ENCODE data around the gene VPS35L. TPM values are rescaled to one million over a fixed set of nuclear protein-coding genes. Genes with fewer than 3 reads are reported as not detected.
"Not testable (repeated sequence)": the region's sequence is repeated elsewhere in the genome, so short reads cannot be mapped to it uniquely, and the experiment has no call there.

VPS35L gene
- total RNA-seq, 1 donor from 2014 or later = 56.8 TPM

DNA sequence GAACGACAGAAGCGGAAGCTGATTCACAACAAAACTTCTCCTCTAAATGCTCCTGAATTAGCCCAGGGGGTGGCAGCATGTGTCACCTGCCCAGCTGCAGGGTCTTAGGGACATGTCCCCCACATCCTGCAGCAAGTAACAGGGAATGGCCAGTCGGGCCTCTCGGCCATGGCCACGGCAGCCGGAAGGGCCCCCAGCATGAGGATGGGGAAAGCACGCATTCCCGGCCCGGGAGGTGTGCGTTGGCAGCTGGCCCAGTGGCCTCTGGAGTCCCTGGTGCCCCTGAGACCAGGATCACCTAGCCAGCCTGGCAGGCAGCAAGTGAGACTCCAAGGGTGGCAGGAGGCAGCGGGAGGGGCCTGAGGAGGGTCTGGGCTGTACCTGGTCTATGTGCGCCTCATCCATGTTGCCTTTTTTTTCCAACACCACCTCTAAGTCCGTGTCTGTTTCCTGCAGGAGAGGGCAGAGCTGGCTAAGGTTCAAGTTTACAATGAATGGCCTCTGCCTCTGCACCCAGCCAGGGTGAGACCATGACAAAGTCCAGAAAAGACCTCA is 155.6 kb downstream of the VPS35L start:
- peak; percentile 35 for DNase-seq (ENCODE audit: low spot score)

DNA sequence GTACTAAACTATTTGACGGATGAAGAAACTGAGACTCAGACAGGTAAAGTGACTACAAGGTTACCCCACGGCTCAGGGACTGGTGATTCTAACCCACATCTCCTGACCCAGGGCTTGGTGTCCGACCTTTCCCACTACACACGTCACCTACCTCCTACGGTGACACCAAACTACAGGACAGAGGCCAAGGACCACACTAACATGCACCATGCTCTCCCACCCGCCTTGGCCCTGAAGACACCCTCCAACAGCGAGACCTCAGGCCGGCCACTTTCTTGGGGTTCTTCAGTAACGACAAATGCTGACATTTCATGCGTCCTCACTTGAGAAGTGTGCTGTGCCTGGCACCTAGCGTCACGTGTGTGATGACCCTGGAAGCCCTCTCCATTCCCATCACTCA is 156.1 kb downstream of the VPS35L start:
- DNase-seq (ENCODE audit: low spot score) = no peak

DNA sequence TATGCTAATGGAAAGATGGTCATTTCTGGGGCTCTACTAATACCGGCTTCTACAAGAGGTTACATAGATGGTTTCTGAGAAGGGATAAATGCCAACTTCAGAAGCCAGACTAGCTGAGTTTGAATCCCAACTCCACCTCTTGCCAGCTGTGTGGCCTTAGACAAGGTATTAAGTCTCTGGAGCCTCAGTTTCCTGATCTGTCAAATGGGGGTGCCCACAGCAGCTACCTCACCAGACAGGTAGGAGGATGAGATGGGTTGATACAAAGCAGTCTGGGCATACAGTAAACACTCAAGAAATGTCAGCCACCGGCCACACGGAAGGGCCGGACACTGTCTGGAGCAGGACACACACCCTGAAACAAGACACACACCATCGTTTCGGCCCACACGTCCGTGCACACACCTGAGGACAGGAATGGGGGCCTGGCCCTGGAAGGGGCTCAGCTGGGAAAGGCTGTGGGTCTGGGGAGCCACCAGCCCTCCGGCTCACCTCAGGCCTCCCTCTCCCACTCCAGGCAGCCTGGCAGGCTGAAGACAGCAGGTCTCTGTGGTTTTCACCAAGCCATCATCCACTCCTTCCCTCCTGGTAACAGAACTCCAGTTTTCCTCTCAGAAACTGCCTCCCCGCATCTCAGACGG is 157.0 kb downstream of the VPS35L start:
- no peak for DNase-seq (ENCODE audit: low spot score)

DNA sequence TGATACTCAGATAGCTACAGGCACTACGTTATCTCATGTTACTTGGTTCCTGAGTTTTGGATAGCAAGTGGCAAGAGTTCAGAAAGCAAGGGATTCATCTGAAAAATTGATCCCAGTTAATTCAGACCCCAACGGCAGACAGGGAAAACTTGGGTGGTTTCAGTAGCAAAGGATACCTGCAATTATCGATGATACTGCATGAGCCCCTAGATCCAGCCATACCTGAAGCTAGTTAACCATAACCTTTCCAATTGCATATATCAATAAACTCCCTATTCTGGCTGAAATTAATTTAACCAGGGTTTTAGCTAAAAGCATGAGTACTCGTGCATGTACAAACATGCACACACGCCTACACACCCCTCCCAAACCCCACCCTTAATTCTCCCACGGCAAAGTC is 158.2 kb downstream of the VPS35L start:
- DNase-seq (ENCODE audit: low spot score) = no peak

DNA sequence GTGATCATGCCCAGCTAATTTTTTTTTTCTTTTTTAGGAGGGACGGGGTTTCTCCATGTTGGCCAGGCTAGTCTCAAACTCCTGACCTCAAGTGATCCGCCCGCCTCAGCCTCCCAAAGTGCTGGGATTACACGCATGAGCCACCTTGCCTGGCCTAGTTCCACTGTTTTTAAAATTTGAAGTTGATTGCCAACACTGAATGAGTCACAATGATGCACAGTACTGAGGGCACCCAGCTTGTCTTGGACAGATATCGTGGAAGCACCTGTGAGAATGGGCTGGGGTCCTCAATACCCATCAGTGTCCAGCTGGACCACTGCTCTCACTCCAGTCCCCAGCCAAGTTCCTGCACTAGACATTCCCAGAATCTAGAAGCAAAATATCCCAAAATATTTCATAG is 160.1 kb downstream of the VPS35L start:
- no peak for DNase-seq (ENCODE audit: low spot score)

DNA sequence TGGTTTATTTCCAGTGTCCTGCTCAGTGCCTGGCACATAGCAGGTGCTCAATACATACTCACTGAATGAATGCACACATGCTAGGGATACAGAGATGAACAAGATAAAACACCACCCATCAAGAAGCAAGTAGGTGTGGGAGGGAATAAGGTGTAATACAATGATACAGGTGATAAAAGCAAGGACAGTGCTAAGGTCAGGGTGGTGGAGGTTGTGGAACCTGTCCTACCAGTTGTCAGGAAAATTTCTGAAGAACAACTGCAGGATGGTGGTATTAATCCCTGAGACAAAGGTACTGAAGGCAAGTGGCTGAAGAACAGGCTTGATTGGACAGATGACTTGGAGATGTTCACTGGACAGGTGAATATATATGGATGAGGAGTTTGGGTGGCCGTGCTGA is 160.7 kb downstream of the VPS35L start:
- peak; percentile 47 for DNase-seq (ENCODE audit: low spot score)

DNA sequence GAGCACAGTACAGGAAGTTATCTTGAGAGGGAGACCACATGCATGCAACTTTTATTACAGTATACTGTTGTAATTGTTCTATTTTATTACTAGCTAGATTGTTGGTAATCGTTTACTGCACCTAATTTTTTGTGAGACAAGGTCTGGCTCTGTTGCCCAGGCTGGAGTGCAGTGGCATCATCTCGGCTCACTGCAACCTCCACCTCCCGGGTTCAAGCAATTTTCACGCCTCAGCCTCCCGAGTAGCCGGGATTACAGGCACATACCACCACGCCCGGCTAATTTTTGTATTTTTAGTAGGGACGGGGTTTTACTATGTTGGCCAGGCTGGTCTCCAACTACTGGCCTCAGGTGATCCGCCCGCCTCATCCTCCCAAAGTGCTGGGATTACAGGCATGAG is 161.2 kb downstream of the VPS35L start:
- not testable (repeated sequence) for DNase-seq (ENCODE audit: low spot score)

DNA sequence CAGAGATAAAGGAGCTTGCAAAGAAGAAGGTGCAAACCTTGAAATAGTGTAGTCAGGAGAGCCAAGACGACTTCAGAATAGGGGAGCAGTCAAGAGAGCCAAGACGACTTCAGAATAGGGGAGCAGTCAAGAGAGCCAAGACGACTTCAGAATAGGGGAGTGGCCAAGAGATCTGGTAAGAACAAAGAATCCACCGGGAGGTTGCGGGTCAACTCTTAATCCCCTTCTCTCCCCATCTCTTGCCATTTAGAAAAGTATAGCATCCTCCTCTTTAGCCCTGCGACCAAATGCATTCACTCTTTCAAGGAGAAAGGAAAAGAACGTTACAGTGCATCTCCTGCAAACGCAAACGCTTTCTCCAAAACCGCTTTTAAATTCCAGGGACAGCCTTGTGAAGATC is 161.8 kb downstream of the VPS35L start:
- no peak for DNase-seq (ENCODE audit: low spot score)

DNA sequence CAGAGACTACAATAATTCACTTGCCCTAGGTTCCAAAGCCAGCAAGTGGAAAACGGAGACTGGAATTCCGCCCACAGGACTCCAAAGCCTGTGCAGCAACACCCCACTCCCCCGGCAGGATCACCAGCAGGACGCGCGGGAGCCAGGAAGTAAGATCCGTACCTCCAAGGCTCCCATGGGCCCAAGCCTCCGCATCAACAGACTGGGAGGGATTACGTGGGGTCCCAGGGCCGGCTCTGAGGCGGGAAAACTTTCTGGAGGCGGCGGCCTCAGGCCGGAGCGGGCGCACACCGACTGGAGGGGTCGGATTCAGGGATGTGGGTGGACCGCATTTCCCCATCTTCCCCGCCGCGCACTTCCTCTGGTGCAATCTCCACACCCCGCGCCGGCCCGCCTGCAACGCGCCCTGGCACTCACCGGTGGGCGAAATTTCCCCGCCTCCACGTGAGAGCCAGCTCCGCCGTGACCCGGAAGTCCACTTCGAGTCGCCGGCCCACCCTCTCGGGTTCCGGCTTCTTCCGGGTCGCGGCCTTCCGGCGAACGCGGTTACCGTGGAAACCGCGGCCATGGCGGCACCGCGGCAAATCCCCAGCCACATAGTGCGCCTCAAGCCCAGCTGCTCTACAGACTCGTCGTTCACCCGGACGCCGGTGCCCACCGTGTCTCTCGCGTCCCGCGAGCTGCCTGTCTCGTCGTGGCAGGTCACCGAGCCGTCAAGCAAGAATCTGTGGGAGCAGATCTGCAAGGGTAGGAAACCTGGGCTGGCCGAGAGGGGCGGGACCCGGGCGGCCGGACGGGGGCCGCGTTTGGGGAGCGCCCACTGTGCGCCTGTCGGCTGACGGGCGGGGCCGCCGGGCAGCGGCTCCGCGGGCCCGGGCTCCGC is 162.5 kb downstream of the VPS35L start, which contains the start of the genes IQCK and KNOP1:
Gene IQCK, plus strand, starts transcription at position 531 of the 883 bp plus-strand sequence. Its CDS starts 36 bp downstream, at position 567.
Gene KNOP1, minus strand, starts transcription at position 487 of the 883 bp plus-strand sequence. CDS start 3,192 bp downstream, outside the sequence.
- peak; percentile 90 for DNase-seq (ENCODE audit: low spot score)

DNA sequence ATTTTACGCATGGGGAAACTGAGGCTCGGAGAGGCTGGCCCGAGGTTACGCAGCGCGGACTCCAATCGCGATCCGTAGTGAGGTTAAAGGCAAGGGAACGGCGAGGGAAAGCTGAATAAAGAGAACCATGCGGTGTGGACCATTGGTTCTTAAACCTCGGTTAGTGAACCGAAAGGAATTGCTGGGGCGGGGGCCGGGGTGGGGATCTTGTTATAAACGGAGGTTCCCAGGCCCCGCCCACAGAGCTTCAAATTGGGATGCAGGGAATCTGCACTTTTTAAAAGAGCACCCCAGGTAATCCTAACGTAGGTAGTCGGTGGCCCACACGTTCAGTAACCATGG is 163.1 kb downstream of the VPS35L start:
- no peak for DNase-seq (ENCODE audit: low spot score)

DNA sequence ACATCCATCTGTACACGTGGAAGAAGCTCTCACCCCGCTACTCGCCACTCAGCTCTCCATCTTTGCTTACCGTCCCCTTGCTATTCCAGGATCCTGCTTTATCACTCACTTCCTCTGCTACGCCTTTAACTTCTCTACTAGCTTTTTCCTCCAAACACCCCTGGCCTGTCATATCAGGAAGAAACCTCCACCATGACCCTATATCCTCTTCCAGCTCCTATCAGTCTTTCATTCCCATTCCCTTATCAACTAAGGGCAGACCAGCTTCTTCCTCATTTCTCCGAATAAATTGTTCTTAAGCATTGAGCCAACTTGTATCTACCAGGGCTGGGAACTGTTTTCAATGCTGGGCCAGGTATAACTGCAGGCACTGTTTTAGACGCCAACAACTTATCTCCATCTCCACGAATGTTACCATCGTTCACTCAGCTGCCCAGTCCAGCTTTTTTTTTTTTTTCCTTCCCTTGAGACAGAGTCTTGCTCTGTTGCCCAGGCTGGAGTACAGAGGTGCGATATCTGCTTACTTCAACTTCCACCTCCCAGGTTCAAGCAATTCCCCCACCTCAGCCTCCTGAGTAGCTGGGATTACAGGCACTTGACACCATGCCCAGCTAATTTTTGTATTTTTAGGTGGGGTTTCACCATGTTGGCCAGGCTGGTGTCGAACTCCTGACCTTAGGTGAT is 166.9 kb downstream of the VPS35L start:
- DNase-seq (ENCODE audit: low spot score) = no peak

DNA sequence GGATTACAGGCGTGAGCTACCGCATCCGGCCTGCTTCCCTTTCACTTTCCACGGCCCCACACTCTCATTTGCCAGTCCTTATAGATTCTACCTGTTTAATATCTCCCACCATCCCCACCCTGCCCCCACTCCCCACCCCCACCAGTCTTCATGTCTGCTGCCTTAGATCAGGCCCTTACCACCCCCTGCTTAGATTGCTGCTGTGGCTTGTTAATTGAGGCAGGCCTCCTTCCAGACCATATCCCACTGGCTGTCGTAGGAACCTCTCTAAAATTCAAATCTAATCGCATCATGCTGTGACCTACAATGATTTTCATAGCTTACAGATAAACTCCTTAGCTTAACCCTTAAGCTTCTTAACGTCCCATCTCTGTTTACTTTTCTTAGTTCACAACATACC is 167.5 kb downstream of the VPS35L start:
- DNase-seq (ENCODE audit: low spot score) = no peak

DNA sequence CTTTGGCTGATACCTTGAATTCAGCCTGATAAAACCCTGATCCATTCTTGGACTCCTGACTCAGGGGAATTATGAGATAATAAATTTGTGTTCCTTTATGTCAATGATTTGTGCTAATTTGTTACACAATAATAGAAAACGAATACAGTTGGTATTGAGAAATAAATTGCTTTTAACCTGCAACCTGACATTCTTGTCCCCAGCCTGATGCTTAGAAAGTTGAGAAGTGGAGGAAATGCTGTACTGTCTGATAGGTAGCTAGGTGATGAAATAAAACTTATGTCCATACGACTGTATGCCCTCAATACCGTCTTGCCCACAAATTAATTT is 173.1 kb downstream of the VPS35L start:
- no peak for DNase-seq (ENCODE audit: low spot score)

DNA sequence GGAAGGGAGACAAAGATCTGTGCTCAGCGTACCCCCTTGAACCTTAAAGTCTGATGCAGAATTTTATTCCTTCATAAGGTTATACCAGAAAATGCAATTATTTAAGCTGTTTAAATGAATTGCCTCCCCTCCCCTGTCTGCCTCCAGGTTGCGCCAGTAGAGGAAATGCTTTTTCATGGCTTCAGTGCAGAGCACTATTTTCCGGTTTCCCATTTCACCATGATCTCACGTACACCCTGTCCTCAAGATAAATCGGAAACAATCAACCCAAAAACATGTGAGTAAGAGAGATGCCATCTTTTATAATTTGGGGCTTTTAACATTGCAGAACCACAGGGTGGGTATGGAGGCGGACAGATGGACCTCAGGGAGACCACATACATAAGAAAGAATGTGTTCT is 178.0 kb downstream of the VPS35L start:
- no peak for DNase-seq (ENCODE audit: low spot score)

DNA sequence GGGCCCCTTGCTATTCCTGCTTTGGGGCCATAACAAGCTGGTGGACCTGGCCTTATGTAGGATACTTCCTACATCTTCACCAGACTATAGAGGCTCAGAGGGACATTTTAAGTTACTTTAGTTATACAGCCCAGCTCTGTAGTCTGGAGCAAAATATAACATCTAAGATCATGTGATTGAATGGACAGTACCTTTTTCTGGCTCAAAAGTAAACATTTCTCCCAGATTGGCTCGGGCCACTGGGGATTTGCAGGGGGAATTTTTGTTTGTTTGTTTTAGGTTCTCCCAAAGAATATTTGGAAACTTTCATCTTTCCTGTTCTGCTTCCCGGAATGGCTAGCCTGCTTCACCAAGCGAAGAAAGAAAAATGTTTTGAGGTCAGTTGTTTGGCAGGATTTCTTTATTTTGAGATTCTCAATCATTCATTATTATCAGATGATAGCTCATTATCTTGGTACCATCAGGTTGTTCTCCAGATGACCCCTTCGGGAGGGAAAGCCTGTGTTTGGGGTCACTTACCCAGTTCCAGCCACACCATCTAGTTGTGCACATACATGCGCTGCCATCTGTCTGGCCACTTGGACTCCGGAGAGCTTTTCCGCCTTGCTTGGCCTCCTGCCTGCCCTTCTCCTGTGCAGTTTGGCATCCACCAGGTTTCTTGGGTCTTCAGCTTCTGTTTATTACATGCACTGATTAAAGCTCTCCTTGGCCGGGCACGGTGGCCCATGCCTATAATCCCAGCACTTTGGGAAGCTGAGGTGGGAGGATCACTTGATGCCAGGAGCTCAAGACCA is 179.8 kb downstream of the VPS35L start:
- no peak for DNase-seq (ENCODE audit: low spot score)

DNA sequence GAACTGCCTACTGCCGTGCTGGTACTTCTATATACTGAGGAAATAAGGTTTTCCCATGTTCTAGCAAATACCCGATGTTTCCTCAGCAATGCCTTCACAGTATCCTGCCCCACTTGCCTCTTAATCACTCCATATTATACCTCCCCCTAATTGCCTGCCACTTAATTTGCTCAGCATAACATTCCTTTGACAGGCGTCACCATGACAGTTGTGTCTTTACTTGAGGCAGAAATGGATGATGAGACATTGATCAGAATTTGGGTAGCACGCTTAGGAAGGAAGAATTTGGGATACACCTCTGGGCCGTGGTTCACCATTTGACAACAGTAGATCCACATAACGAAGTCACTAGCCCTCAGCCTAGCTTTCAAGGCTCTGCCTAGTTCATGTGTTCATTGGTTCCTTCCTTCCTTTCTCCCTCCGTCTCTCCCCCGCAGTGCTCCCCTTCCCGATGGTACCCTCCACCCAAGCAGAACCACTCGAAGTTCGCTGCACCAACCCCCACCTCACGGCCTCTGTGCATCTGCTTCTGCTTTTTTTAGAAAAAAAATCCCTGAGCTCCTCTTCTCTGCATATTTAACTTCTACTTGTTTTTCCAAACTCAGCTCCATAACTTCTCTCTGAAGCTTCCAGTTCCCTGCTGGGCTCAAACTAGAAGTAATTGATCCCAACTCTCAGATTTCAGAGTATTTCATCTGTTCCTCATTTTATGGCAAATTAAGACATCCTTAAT is 182.0 kb downstream of the VPS35L start:
- DNase-seq (ENCODE audit: low spot score) = no peak

DNA sequence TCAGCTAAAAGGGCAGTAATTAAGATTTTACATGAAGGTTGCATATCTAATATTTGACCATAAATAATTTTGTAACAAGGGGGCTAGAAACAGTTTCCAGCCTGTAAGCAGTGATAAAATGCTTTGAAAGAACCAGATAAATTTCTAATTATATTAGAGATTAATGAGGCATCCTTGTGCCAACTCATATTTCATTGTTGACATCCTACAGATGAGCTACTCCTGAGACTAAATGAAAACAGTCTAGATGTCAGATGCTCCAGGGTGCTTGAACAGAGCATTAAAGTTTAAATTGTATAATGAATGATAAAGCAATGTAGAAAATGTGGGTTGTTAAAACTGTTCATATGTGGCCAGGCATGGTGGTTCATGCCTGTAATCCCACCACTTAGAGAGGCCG is 185.9 kb downstream of the VPS35L start:
- DNase-seq (ENCODE audit: low spot score) = no peak

DNA sequence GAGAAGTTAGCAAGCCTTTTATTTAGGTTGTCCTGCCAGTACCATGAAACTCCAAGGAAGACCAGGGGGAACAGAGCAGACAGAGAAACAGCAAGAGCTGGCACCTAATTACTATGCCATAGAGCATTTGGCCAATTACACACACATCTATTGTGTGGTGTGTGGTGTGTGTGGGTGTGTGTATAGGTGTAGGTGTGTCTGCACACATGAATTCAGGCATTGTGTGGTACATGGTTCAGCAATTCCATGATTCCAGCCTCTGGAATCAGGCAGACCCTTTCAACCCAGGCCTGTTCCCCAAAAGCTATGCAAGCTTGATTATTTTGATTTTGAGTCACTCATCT is 188.3 kb downstream of the VPS35L start:
- DNase-seq (ENCODE audit: low spot score) = no peak

DNA sequence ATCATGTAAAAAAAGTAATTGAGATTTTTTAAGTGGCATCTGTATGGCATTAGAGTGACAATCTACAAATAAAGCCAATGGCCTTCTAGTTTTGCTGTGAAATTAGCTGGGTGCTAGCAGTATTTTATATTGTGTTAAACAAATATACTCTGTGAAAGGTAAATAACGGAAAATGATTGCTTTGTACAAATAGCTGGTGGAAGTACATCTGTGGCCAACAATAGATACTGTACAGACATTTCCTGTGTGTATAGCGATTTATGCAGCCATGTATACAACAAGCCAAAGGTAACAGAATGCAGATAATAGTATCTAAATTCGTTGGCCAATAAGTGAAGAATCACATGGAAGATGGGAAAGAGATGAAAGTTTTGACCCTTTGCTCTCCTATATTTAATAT is 189.2 kb downstream of the VPS35L start:
- no peak for DNase-seq (ENCODE audit: low spot score)

DNA sequence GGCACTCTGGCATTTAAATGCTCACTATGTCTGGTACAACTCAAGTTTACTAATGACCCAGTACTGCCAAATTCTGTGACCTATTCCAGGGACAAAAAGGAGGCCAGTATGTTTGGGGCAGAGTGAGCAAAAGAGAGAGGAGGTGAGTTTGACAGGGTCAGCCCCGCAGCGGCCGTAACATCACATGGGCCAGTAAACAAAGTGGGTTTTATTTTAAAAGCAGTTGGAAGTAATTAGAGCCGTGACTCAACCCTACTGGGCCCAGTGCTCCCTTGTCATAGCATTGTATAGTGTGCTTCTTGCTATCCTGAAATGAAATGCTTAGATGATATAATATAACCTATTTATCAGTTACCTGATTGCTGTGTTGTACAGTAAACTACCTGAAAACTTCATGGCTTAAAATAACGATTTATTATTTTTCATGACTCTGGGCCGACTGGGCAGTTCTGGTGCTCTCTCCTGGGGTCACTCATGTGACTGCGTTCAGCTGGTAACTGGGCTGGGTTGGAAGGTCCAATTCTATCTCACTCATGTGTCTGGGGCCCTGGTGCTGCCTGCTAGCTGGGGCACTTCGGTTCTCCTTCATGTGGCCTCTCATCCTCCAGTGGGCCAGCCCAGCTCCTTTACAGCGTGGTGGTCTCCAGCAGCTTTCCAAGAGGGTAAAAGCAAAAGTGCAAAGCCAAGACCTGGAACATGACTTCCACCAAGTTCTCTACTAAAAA is 189.9 kb downstream of the VPS35L start:
- no peak for DNase-seq (ENCODE audit: low spot score)
